ENCODE data around the gene ERN2. TPM values are rescaled to one million over a fixed set of nuclear protein-coding genes. Genes with fewer than 3 reads are reported as not detected.
A peak's percentile ranks its signal among the peaks of the same experiment; 100 is the strongest.

ERN2 gene
- total and polyA plus RNA-seq, 2 experiments from 2014 or later: 0.46 to 0.97 TPM

GRCh38 chr16:23702951-23703350, 10.1 kb downstream of the ERN2 start:
- Histone ChIP-seq H3K4me3 (no peak overlapping the region), H3K9me2 (replicated peaks; ENCODE audit: insufficient read depth) (no peaks in the 10 kb centered on the region), H3K9me3 (ENCODE audit: low read depth) (no peaks in the 10 kb centered on the region), H3K27me3 (no peaks in the 10 kb centered on the region), H3K27ac (no peak overlapping the region), H3K4me2 (no peak overlapping the region), H4K20me1 (ENCODE audit: insufficient read depth, poor library complexity, severe bottlenecking) (no peaks in the 10 kb centered on the region), H2AFZ (no peak overlapping the region), H3K79me2 (no peaks in the 10 kb centered on the region), H3K36me3 (replicated peaks; ENCODE audit: insufficient read depth, low read depth) (no peaks in the 10 kb centered on the region), H3K4me1 (ENCODE audit: insufficient read depth) (no peaks in the 10 kb centered on the region)
- no peak for DNase-seq (ENCODE audit: low spot score)
- 69% methylated on average over 2 of the region's 2 CpGs for WGBS (ENCODE audit: low lambda C conversion rate, missing lambda C conversion rate)
- no peak for TF ChIP-seq EZH2 (IDR thresholded peaks at IDR 0.05; ENCODE audit: borderline replicate concordance)
- TF ChIP-seq, protein P1, sequence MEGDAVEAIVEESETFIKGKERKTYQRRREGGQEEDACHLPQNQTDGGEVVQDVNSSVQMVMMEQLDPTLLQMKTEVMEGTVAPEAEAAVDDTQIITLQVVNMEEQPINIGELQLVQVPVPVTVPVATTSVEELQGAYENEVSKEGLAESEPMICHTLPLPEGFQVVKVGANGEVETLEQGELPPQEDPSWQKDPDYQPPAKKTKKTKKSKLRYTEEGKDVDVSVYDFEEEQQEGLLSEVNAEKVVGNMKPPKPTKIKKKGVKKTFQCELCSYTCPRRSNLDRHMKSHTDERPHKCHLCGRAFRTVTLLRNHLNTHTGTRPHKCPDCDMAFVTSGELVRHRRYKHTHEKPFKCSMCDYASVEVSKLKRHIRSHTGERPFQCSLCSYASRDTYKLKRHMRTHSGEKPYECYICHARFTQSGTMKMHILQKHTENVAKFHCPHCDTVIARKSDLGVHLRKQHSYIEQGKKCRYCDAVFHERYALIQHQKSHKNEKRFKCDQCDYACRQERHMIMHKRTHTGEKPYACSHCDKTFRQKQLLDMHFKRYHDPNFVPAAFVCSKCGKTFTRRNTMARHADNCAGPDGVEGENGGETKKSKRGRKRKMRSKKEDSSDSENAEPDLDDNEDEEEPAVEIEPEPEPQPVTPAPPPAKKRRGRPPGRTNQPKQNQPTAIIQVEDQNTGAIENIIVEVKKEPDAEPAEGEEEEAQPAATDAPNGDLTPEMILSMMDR (IDR thresholded peaks at IDR 0.05; ENCODE audit: poor library complexity): no peak
- no peak for TF ChIP-seq EZH2phosphoT487 (IDR thresholded peaks at IDR 0.05; ENCODE audit: low read depth, severe bottlenecking, unreplicated experiment)

DNA sequence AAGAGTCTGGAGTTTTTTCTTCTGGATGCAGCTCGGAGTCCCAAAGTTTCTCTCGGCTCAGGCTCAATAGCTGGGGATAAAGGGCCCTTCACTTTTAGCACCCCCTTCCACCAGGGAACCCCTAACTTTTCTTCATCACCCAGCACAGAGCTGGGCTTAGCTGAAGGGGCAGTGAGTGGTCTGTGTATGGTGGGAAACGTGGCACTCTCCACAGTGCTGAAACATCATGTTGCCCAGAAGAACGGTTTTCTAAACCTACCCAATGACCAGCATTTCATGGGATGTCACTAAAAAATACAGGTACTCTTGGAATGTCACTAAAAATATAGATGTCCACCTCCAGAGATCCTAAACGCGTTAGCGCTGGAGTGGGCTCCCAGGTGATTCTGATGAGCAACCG, 12.0 kb downstream of the ERN2 start:
- no peak overlapping the region for H3K4me2 ChIP-seq
- H4K20me1 ChIP-seq (ENCODE audit: insufficient read depth, poor library complexity, severe bottlenecking): no peaks in the 10 kb centered on the region
- DNase-seq (ENCODE audit: low spot score): no peak
- no peaks in the 10 kb centered on the region for H3K27me3 ChIP-seq
- TF ChIP-seq EZH2 (IDR thresholded peaks at IDR 0.05; ENCODE audit: borderline replicate concordance) (no peak), EZH2phosphoT487 (IDR thresholded peaks at IDR 0.05; ENCODE audit: low read depth, severe bottlenecking, unreplicated experiment) (no peak)
- TF ChIP-seq, protein P1 (IDR thresholded peaks at IDR 0.05; ENCODE audit: poor library complexity): no peak
- H3K9me3 ChIP-seq (ENCODE audit: low read depth): no peaks in the 10 kb centered on the region
- no peaks in the 10 kb centered on the region for H3K9me2 ChIP-seq (replicated peaks; ENCODE audit: insufficient read depth)
- H2AFZ ChIP-seq: no peak overlapping the region
- H3K79me2 ChIP-seq: no peaks in the 10 kb centered on the region
- H3K4me3 ChIP-seq: no peak overlapping the region
- H3K27ac ChIP-seq: no peak overlapping the region
- WGBS (ENCODE audit: low lambda C conversion rate, missing lambda C conversion rate): 78% methylated on average over 8 of the region's 8 CpGs
- H3K36me3 ChIP-seq (replicated peaks; ENCODE audit: insufficient read depth, low read depth): no peaks in the 10 kb centered on the region
- no peaks in the 10 kb centered on the region for H3K4me1 ChIP-seq (ENCODE audit: insufficient read depth)

GRCh38 chr16:23700509-23700908, 12.5 kb downstream of the ERN2 start:
- peak; percentile 33 for DNase-seq (ENCODE audit: low spot score)
- TF ChIP-seq, protein P1 (IDR thresholded peaks at IDR 0.05; ENCODE audit: poor library complexity): no peak
- TF ChIP-seq EZH2phosphoT487 (IDR thresholded peaks at IDR 0.05; ENCODE audit: low read depth, severe bottlenecking, unreplicated experiment) (no peak), EZH2 (IDR thresholded peaks at IDR 0.05; ENCODE audit: borderline replicate concordance) (no peak)
- WGBS (ENCODE audit: low lambda C conversion rate, missing lambda C conversion rate): 34% methylated on average over 8 of the region's 8 CpGs
- H4K20me1 ChIP-seq (ENCODE audit: insufficient read depth, poor library complexity, severe bottlenecking): no peaks in the 10 kb centered on the region
- no peak overlapping the region for H2AFZ ChIP-seq
- H3K79me2 ChIP-seq: no peaks in the 10 kb centered on the region
- no peak overlapping the region for H3K4me2 ChIP-seq
- H3K4me1 ChIP-seq (ENCODE audit: insufficient read depth): no peaks in the 10 kb centered on the region
- H3K9me3 ChIP-seq (ENCODE audit: low read depth): no peaks in the 10 kb centered on the region
- no peaks in the 10 kb centered on the region for H3K36me3 ChIP-seq (replicated peaks; ENCODE audit: insufficient read depth, low read depth)
- no peak overlapping the region for H3K4me3 ChIP-seq
- H3K27ac ChIP-seq: no peak overlapping the region
- no peaks in the 10 kb centered on the region for H3K9me2 ChIP-seq (replicated peaks; ENCODE audit: insufficient read depth)
- no peaks in the 10 kb centered on the region for H3K27me3 ChIP-seq

- WGBS (ENCODE audit: low lambda C conversion rate, missing lambda C conversion rate): 87% methylated on average over 2 of the region's 2 CpGs
- H3K4me1 ChIP-seq (ENCODE audit: insufficient read depth): no peaks in the 10 kb centered on the region
- H3K79me2 ChIP-seq: no peaks in the 10 kb centered on the region
Observed at GRCh38 chr16:23700093-23700492, 12.9 kb downstream of the ERN2 start.

More at GRCh38 chr16:23700093-23700492, 12.9 kb downstream of the ERN2 start:
- no peaks in the 10 kb centered on the region for H3K9me3 ChIP-seq (ENCODE audit: low read depth)
- no peaks in the 10 kb centered on the region for H4K20me1 ChIP-seq (ENCODE audit: insufficient read depth, poor library complexity, severe bottlenecking)
- no peak overlapping the region for H3K27ac ChIP-seq
- TF ChIP-seq, protein P1 (IDR thresholded peaks at IDR 0.05; ENCODE audit: poor library complexity): no peak
- TF ChIP-seq EZH2 (IDR thresholded peaks at IDR 0.05; ENCODE audit: borderline replicate concordance) (no peak), EZH2phosphoT487 (IDR thresholded peaks at IDR 0.05; ENCODE audit: low read depth, severe bottlenecking, unreplicated experiment) (no peak)
- no peak overlapping the region for H3K4me3 ChIP-seq
- H2AFZ ChIP-seq: no peak overlapping the region
- H3K27me3 ChIP-seq: no peaks in the 10 kb centered on the region
- no peaks in the 10 kb centered on the region for H3K36me3 ChIP-seq (replicated peaks; ENCODE audit: insufficient read depth, low read depth)
- DNase-seq (ENCODE audit: low spot score): no peak
- H3K9me2 ChIP-seq (replicated peaks; ENCODE audit: insufficient read depth): no peaks in the 10 kb centered on the region
- H3K4me2 ChIP-seq: no peak overlapping the region

All from hepatocyte (in vitro differentiated cells).